ENCODE measurements around the gene BDKRB2.

- TF ChIP-seq CTCF (IDR thresholded peaks at IDR 0.05; ENCODE audit: low read depth, low read length) (no peak), EZH2phosphoT487 (IDR thresholded peaks at IDR 0.05; ENCODE audit: low read depth) (no peak)
These were observed 1.0 kb upstream of the BDKRB2 start for GRCh38 chr14:96203635-96204034.

Data from OCI-LY3 (cell line).